ENCODE measurements around the gene CHST12. TPM values are rescaled to one million over a fixed set of nuclear protein-coding genes. Genes with fewer than 3 reads are reported as not detected.
"Not testable (repeated sequence)": the region's sequence is repeated elsewhere in the genome, so short reads cannot be mapped to it uniquely, and the experiment has no call there.

CHST12 gene
- total and polyA plus RNA-seq, 11 donors: 12.5 to 20.7 (median 14.8) TPM

DNA sequence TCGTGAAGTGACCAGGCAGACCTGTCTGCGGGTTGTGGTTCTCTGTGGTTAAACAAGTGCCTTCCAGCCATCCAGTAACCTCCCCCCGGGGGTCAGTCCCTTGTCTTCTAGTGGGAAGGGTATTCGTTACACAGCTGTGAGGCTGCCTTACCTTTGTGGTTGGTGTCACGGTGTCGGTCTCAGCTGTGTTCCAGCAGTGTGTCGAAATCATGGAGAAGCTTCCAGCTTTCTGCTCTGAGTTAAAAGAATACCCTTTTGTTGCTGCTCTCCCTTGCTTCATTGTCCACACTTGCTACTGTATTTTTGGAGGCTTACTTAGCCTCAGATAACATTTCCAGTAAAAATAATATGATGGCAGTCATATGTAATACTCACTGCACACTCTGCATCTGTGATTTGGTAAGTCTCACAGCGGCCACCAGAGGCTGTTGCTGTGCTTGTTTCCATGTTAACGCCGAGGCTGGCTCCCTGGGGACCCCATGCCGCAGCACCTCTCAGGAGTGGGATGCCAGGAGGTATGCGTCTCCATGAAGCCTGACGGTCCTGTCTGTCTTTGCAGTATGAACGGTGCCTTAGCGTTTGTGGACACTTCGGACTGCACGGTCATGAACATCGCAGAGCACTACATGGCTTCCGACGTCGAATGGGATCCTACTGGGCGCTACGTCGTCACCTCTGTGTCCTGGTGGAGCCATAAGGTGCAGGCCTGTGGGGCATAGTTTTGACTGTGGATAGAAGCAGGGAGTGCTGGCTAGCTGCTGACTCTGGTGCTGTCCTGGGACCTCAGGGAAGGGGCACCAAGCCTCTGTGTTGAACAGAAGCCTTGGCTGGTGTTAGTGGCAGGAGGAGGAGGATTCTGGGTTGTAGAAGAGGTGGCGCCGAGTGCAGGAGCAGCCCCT is 28.3 kb upstream of the CHST12 start:
- no peaks in the 10 kb centered on the region for H3K9me3 ChIP-seq
- H3K4me1 ChIP-seq: no peaks in the 10 kb centered on the region
- DNase-seq (no peak), ATAC-seq (no peak)
- H3K36me3 ChIP-seq: peaks cover 3 to 93% (median 90%) of the 10 kb centered on the region in 9 donors
- H3K27ac ChIP-seq: no peak overlapping the region
- WGBS, 4 donors: 90 to 92% (median 90%) methylated on average over 22 to 26 of the region's 26 CpGs
- intact Hi-C loops (cut with DNase I): no loop called here
- TF ChIP-seq, protein P1, sequence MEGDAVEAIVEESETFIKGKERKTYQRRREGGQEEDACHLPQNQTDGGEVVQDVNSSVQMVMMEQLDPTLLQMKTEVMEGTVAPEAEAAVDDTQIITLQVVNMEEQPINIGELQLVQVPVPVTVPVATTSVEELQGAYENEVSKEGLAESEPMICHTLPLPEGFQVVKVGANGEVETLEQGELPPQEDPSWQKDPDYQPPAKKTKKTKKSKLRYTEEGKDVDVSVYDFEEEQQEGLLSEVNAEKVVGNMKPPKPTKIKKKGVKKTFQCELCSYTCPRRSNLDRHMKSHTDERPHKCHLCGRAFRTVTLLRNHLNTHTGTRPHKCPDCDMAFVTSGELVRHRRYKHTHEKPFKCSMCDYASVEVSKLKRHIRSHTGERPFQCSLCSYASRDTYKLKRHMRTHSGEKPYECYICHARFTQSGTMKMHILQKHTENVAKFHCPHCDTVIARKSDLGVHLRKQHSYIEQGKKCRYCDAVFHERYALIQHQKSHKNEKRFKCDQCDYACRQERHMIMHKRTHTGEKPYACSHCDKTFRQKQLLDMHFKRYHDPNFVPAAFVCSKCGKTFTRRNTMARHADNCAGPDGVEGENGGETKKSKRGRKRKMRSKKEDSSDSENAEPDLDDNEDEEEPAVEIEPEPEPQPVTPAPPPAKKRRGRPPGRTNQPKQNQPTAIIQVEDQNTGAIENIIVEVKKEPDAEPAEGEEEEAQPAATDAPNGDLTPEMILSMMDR (IDR thresholded peaks at IDR 0.05): no peak
- no peak for TF ChIP-seq POLR2A (IDR thresholded peaks at IDR 0.05)
- H3K4me3 ChIP-seq: no peak overlapping the region
- H3K27me3 ChIP-seq: no peaks in the 10 kb centered on the region

DNA sequence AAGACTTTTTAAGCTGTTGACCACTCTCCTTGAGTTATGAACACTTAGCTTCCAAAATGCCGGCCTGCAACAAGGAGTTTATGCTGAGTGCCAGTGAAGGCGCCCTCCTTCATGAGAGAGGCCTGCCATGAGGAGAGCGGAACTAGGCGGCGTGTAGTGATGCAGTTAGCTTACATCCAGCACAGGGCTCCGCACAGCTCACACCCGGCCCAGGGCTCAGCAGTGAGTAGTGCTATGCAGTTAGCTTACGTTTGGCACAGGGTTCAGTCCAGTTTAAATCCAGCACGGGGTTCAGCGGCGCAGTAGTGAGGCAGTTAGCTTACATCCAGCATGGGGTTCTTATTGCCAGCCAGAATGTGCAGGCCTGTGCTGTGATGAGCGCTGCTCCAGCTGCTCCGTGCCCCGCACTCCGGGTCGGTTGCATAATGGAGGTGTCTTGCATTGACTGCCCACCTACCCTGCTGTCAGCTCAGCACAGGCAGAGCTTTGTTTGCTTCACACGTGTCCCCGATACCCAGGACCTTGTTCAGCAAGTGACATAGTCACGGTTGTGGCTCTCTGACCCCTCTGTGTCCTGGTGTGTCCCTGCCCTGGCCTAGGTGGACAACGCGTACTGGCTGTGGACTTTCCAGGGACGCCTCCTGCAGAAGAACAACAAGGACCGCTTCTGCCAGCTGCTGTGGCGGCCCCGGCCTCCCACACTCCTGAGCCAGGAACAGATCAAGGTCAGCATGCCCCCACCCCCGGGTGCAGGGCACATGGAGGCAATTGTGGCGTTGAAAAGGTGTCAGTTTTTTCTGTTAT is 26.9 kb upstream of the CHST12 start:
- DNase-seq (peak in 1 of 5 donors; percentile 52), ATAC-seq (peak in 2 of 4 donors; percentile 53 to 73)
- Histone ChIP-seq H3K27ac (no peak overlapping the region), H3K9me3 (no peaks in the 10 kb centered on the region), H3K27me3 (no peaks in the 10 kb centered on the region), H3K4me3 (no peak overlapping the region), H3K36me3 (peaks cover 3 to 93% (median 90%) of the 10 kb centered on the region in 9 donors), H3K4me1 (no peaks in the 10 kb centered on the region)
- 90 to 96% (median 94%) methylated on average over 27 of the region's 27 CpGs for WGBS, 4 donors
- intact Hi-C loops (cut with DNase I): no loop called here
- TF ChIP-seq, protein P1 (IDR thresholded peaks at IDR 0.05): no peak
- no peak for TF ChIP-seq POLR2A (IDR thresholded peaks at IDR 0.05)

DNA sequence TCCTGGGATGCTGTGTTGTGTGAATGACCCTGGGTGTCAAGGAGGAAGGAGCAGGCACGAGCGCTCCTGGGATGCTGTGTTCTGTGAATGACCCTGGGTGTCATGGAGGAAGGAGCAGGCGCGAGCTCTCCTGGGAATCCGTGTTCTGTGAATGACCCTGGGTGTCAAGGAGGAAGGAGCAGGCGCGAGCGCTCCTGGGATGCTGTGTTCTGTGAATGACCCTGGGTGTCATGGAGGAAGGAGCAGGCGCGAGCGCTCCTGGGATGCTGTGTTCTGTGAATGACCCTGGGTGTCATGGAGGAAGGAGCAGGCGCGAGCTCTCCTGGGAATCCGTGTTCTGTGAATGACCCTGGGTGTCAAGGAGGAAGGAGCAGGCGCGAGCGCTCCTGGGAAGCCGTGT is 25.9 kb upstream of the CHST12 start:
- H3K4me3 ChIP-seq: not testable (repeated sequence)
- WGBS, 4 donors: 88 to 96% (median 93%) methylated on average over 6 to 17 of the region's 18 CpGs

DNA sequence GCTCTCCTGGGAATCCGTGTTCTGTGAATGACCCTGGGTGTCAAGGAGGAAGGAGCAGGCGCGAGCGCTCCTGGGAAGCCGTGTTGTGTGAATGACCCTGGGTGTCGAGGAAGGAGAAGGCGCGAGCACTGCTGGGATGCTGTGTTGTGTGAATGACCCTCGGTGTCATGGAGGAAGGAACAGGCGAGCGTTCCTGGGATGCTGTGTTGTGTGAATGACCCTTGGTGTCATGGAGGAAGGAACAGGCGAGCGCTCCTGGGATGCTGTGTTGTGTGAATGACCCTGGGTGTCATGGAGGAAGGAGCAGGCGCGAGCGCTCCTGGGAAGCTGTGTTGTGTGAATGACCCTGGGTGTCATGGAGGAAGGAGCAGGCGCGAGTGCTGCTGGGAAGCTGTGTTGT is 25.3 kb upstream of the CHST12 start:
- WGBS, 4 donors: 89 to 94% (median 89%) methylated on average over 14 to 18 of the region's 18 CpGs

More for the DNA sequence above, 25.9 kb upstream of the CHST12 start:
- H3K27ac ChIP-seq; H3K9me3 ChIP-seq; H3K27me3 ChIP-seq; H3K4me1 ChIP-seq; intact Hi-C loops (cut with DNase I); ATAC-seq: not testable (repeated sequence)
- H3K36me3 ChIP-seq: peaks cover 3 to 88% (median 84%) of the 10 kb centered on the region in 9 donors
- peak in 1 of 5 donors; percentile 63 for DNase-seq

DNA sequence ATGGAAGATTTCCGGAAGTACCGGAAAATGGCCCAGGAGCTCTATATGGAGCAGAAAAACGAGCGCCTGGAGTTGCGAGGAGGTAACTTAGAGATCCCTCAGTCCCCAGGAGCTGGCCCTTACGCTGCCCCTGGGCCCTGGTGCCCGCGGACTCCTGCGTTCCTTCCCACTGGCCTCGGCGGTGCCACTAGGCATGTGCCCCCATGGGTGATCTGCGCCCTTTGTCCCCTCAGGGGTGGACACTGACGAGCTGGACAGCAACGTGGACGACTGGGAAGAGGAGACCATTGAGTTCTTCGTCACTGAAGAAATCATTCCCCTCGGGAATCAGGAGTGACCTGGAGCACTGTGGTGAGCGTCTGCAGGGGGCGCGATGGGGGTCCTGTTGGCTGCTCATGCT is 24.2 kb upstream of the CHST12 start:
- Histone ChIP-seq H3K27ac (no peak overlapping the region), H3K4me3 (no peak overlapping the region), H3K36me3 (peaks cover 3 to 72% (median 67%) of the 10 kb centered on the region in 9 donors), H3K9me3 (no peaks in the 10 kb centered on the region), H3K4me1 (no peaks in the 10 kb centered on the region), H3K27me3 (no peaks in the 10 kb centered on the region)
- WGBS, 4 donors: 91 to 95% (median 94%) methylated on average over 20 of the region's 20 CpGs
- intact Hi-C loops (cut with DNase I): no loop called here
- ATAC-seq (no peak), DNase-seq (peak in 1 of 5 donors; percentile 57)
- TF ChIP-seq, protein P1 (IDR thresholded peaks at IDR 0.05): no peak

More for the DNA sequence above, 25.3 kb upstream of the CHST12 start:
- H3K9me3 ChIP-seq; H3K27ac ChIP-seq; H3K27me3 ChIP-seq; H3K4me1 ChIP-seq; ATAC-seq; H3K4me3 ChIP-seq; intact Hi-C loops (cut with DNase I); DNase-seq: not testable (repeated sequence)
- peaks cover 3 to 82% (median 78%) of the 10 kb centered on the region in 9 donors for H3K36me3 ChIP-seq
